ENCODE data around the gene DHDH. TPM values are rescaled to one million over a fixed set of nuclear protein-coding genes. Genes with fewer than 3 reads are reported as not detected.
A peak's percentile ranks its signal among the peaks of the same experiment; 100 is the strongest.

The DHDH gene
- total and polyA plus RNA-seq, 2 of the 13 experiments (the other 11 are each of a cell fraction or from before 2014, with no cell fraction given) = 0.13 to 0.91 TPM

- TF ChIP-seq ZBTB33 (CRISPR knock-in tag; IDR thresholded peaks at IDR 0.05) = peak; percentile 58; the same call in 1 of the 2 replicates
- peak; percentile 29; the same call in 1 of the 2 replicates for TF ChIP-seq ATF1 (CRISPR knock-in tag; IDR thresholded peaks at IDR 0.05)
- TF ChIP-seq ZNF280B (CRISPR knock-in tag; IDR thresholded peaks at IDR 0.05; ENCODE audit: borderline replicate concordance) = no peak
- TF ChIP-seq PAF1 (CRISPR knock-in tag; IDR thresholded peaks at IDR 0.05) = no peak
- no peak for TF ChIP-seq USF2 (IDR thresholded peaks at IDR 0.05; ENCODE audit: low read depth, low read length)
- TF ChIP-seq USF2 (CRISPR knock-in tag; IDR thresholded peaks at IDR 0.05; ENCODE audit: borderline replicate concordance) = no peak
- TF ChIP-seq NFE2L2 (IDR thresholded peaks at IDR 0.05; ENCODE audit: low read length) = no peak
- no peak for TF ChIP-seq EZH2 (conservative IDR thresholded peaks at IDR 0.05; ENCODE audit: low read depth, low read length)
- no peak for TF ChIP-seq RXRA (CRISPR knock-in tag; IDR thresholded peaks at IDR 0.05)
- TF ChIP-seq ZFP36L2 (CRISPR knock-in tag; IDR thresholded peaks at IDR 0.05) = no peak
- TF ChIP-seq YEATS4 (CRISPR knock-in tag; IDR thresholded peaks at IDR 0.05; ENCODE audit: borderline replicate concordance) = no peak
- TF ChIP-seq AGO2 (optimal IDR thresholded peaks at IDR 0.05; ENCODE audit: low read depth, low read length) = no peak
- peak; percentile 70 for TF ChIP-seq HCFC1 (IDR thresholded peaks at IDR 0.05; ENCODE audit: low read depth, low read length)
- no peak for TF ChIP-seq ZBTB38 (CRISPR knock-in tag; IDR thresholded peaks at IDR 0.05)
- no peak for TF ChIP-seq ZNF589 (CRISPR knock-in tag; conservative IDR thresholded peaks at IDR 0.05)
- TF ChIP-seq CREM (IDR thresholded peaks at IDR 0.05) = peak; percentile 92
- no peak for TF ChIP-seq CREM (CRISPR knock-in tag; IDR thresholded peaks at IDR 0.05)
- TF ChIP-seq PHF8 (CRISPR knock-in tag; IDR thresholded peaks at IDR 0.05) = no peak
- no peak for TF ChIP-seq ZNF724P (CRISPR knock-in tag; IDR thresholded peaks at IDR 0.05; ENCODE audit: borderline replicate concordance)
- TF ChIP-seq CSRNP1 (CRISPR knock-in tag; IDR thresholded peaks at IDR 0.05) = no peak
Measured at GRCh38 chr19:48975947-48976847, 42.7 kb downstream of the DHDH start (continued).
